GM21360 (cell line): Measurements from ENCODE around the gene IGFBP7.

Experiments
- ATAC-seq: cut with Tn5 transposase; IDR thresholded peaks from one replicate; pipeline ENCODE4 v1.9.1; 2021; ENCODE audit warnings: mild to moderate bottlenecking, moderate library complexity; ENCODE audit not compliant: unreplicated experiment

IGFBP7 gene, protein sequence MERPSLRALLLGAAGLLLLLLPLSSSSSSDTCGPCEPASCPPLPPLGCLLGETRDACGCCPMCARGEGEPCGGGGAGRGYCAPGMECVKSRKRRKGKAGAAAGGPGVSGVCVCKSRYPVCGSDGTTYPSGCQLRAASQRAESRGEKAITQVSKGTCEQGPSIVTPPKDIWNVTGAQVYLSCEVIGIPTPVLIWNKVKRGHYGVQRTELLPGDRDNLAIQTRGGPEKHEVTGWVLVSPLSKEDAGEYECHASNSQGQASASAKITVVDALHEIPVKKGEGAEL

DNA sequence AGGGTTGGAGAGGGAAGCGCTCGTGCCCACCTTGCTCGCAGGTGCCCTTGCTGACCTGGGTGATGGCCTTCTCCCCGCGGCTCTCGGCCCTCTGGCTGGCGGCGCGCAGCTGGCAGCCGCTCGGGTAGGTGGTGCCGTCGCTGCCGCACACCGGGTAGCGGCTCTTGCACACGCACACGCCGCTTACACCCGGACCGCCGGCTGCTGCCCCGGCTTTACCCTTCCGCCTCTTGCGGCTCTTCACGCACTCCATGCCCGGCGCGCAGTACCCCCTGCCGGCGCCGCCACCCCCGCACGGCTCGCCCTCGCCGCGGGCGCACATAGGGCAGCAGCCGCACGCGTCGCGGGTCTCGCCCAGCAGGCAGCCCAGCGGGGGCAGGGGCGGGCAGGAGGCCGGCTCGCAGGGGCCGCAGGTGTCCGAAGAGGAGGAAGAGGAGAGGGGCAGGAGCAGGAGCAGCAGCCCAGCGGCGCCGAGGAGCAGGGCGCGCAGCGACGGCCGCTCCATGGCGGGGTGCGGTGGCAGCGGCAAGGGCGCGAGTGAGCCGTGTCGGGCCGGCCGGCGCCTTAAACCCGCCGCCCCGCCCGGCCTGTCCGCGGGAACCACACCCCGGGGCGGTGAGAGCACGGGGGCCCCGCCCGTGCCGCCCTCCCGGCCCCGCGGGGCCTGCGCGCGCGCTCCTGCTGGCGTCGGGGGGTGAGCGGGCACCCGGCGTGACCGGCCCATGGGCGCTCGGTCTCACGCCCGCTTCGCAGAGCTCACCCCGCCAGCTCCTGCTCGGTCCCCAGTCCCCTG, at the start of gene IGFBP7:
Gene IGFBP7, minus strand, starts transcription at position 539 of the 793 bp plus-strand sequence. Its CDS starts 34 bp downstream, at position 505.
- no peak for ATAC-seq

DNA sequence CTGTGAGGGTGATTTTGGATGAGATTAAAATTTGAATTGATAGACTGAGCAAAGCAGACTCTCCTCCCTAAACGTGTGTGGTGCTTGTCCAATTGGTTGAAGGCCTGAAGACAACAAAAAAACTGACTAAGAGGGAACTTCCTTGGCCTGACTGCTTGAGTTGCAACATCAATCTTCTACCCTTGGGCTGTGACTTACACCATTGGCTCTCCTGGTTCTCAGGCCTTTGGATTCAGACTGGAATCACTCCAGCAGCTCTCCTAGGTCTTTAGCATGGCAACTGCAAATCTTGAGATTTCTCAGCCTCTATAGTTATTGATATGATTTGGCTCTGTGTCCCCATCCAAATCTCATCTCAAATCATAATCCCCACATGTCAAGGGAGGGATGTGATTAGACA, 49.7 kb upstream of the IGFBP7 start:
- ATAC-seq, result no peak

DNA sequence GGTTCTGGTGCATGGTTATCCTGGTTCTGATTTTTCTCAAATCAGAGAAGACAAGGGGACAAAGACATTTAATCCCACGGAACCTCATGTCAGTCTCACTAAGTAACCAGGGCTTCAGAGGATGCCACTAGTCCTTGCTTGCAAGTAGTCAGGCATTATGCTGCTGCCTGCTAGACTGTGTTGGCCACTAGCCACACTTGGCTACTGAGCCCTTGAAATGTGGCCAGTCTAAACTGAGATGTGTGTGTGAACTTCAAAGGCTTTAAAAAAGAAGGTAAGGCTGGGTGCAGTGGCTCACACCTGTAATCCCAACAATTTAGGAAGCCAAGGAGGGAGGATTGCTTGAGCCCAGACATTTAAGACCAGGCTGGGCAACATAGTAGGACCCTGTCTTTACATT, 48.6 kb upstream of the IGFBP7 start:
- no peak for ATAC-seq

DNA sequence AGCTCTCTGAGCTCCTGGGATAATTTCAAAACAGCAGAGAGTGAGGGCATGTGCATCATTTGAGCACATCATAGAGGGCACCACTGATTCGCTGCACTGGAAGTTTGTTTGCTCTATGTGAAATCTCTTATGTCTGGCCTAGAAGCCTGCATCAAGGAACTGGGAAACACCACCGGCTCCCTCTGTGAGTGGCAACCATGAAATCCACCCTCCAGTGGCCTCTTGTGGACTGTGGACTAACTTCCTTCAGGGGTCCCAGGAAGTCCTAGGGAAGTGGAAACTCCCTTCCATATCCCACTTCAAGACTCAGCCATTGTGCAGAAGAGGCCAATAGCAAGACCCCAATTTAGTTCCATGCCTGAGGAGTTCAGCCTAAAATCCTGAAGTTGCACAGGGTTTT, 48.0 kb upstream of the IGFBP7 start:
- ATAC-seq, result no peak

DNA sequence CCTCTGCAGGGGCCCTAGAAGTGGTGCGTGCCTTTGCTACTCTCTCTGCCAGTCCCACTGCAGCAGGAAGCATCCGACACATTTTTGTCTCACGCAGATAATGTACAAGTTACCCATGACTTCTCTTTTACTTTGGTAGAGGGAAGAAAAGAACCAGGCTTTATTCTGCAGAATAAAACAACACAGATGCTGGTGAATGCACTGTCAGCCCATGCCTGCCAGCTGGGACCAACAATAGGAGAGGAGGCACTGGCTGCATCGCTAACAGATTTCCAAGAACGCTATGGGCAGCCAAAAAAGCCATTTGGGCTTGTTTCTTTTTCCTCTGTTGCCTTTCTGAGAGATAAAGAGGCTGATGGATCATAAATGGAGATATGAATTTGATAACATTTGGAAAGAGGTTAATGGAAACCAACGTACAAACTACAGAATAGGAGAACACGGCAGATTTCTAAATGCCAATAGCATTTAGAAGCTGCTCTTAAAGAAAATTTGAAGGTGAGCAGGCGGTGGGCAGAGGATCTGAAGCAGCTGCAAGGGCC, 47.5 kb upstream of the IGFBP7 start:
- ATAC-seq, result no peak

DNA sequence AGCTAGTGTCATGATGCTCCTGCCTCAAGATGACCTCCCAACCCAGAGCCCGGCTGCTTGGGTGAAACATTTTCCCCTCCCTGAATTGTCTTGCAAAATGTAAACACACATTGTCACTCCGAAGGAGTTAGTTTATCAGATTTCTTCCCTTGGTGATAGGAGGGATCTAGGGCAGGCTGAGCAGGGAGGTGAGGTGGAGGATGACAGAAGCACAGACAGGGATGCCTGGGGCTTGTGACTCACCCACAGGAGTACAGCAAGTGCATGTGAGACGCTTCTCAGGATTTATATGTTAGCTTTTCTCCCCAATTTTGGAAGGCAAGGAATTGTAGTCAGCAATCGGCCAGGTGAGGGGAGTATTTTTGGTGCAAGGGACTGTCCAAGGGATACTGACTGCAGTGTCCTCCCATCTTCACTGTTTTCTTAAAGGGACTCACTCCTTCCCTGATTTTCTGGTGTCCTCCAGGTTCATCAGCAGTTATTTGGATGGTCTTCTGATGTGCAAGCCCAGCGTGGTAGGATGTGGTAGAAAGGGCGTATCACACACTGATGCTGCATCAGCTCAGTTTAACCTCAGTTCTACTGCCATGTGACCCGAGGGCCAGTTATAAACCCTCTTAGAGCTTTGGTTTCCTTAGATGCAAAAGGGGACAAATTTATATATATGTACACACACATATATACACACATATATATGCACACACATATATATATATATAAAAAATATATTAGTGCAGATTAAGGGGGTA, 46.2 kb upstream of the IGFBP7 start:
- ATAC-seq, result no peak

DNA sequence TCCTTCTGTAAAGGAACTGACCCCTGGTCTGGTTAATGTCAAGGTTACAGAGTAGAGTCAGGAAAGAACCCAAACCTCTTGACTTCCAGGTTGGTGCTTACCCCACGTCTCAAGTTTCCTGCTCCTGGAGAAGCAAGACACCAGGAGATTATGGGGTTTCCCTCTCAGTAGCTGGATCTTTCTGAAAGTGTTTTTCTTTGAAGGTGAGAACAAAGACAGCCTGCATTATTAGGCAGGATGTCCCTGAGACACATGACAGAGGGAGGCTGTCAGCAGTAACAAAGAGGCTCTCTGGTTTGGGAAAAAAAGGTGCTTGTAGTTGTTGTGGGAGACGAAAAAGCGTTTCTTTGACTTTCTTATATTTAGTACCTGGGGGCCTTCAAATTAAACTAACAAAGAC, 44.7 kb upstream of the IGFBP7 start:
- no peak for ATAC-seq

DNA sequence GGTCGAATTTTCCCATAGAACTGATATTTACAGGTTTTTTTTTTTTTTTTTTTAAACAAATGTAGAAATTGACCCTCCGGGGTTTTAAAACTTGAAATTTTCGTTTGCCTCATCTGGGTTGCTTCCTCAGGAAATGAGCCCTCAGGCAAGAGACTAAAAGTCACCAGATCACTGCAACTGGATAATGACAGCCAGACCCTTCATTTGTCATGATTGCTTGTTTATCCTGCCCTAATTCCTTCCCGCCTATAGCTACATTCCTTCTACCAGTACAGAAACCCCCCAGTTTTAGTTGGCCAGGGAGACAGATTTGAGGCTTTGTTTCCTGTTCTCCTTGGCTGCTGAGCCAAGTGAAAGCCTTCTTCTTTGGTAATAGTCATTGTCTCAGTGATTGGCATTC, 44.0 kb upstream of the IGFBP7 start:
- ATAC-seq, result no peak

DNA sequence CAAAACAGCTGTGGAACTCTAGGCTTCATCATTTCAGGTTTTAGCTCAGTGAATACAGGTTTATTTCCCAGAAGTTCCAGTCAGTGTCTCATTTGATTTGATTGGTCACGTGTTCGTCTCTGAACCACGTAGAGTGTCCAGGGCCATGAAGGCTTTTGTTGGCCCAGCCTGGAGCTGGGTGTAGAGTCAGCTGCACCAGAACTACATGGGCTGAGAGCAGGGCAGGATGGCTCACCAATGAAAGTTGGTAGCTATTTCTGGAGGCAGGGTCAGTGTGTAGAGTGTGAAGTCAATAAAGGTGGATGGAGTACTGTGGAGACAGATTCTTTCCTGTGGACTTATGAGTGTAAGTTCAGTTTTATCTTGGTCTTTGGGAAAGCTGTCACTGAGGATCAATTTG, 43.0 kb upstream of the IGFBP7 start:
- ATAC-seq, result no peak

DNA sequence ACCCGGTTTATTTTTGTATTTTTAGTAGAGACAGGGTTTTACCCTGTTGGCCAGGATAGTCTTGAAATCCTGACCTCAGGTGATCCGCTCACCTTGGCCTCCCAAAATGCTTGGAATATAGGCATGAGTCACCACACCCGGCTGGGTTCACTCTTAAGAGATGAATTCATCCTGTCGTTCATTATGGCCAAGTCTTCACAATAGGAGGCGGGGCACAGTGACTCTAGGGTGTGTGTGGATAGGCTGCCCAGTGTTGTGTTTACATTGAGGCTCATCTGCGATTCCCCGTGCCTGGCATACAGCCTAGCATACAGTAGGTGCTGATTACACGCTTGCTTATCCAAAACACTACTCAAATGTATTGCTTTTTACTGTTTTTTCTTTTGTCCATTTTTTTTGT, 41.3 kb upstream of the IGFBP7 start:
- no peak for ATAC-seq

DNA sequence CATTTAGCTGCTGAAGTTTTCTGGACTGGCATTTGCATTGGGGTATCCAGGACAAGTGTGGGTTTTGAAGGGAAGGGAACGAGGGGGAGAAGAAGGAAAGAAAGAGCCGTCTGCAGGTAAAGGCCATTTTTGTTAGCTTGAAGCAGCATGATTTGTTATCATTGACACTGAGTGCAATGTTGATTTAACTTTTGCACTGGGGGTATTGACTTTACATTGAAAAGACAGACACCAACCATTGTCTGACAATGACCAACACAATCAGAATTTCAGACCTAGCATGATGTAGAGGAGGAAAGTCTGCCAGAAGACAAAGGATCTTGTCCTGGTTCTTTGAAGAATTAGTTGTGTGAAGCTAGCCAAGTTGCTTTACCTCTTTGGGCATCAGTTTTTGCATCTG, 39.6 kb upstream of the IGFBP7 start:
- ATAC-seq, result no peak

DNA sequence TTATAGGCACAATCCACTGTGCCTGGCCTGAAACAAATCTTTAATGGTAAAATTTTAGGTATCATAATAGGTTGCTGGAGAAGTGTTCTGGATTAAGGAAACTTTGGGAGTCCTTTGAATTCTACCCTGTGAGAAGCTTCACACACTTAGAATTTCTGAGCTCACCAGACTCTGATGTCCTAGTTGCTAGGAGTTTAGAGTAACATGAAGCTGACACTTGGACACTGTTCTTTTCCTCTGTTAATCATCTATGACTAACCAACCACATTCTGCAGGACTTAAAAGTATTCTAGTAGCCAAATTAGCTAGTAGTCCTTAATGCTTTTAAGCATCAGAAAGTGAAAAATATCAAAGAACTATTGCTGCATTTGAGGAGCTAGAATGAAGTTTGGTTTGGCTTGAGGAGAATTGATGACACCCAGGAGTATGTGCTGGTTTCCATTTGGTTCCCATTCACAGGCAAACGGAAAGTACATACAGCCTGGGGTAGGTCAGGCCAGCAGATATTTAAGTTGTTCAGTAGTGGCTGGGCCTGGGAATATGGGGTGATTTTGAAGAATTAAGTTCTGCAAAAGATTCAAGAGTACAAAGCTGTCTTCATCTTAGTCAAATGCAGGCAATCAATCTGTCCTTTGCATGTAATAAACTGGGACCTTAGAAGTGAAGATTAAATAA, 38.8 kb upstream of the IGFBP7 start:
- ATAC-seq, result no peak

DNA sequence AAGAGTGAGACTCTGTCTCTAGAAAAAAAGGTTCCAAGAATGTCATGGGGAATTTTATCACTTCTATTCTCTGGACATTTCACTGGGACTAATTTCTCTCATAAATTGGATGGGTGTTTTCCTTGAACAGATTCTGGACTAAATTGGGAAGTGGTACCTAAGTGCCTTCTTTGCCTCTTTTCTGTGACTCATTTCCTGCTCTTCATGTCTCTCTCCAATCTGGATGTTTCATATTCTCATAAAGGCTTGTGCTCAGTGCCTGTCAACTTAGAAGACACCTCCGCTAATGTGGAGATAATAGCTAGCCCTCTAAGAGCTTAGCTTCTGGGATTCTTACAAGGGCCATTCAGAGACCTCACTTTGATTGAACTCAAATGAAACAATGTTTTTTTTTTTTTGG, 38.0 kb upstream of the IGFBP7 start:
- ATAC-seq, result no peak

DNA sequence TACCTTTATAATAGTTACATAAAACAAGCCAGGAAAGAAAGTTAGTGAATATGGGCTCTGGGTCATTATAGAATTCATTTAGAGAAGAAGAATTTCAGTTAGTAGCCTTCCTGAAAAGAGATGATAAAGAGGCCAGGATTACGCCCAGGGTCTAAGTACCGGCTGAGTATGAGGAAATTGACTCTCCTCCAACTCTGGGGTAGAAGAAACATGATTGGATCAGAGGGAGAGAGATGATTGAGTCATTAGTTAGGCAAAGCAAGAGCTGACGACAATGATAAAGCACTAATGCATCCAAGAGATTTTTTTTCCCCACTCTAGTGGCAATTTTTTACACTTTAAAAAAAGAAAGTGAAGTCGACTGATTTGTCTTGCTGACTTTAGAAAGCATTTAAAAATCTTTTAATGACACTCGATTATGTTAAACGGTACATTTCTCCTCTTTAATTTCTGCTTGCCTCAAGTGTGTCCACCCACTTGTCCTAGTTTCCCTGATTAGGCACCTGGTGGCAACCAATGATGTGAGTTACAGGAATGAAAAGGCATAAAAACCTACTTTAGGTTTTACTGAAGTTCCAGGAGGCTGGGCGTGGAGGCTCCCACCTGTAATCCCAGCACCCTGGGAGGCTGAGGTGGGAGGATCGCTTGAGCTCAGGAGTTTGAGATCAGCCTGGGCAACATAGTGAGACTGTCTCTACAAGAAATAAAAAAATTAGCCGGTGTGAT, 37.3 kb upstream of the IGFBP7 start:
- ATAC-seq, result no peak

DNA sequence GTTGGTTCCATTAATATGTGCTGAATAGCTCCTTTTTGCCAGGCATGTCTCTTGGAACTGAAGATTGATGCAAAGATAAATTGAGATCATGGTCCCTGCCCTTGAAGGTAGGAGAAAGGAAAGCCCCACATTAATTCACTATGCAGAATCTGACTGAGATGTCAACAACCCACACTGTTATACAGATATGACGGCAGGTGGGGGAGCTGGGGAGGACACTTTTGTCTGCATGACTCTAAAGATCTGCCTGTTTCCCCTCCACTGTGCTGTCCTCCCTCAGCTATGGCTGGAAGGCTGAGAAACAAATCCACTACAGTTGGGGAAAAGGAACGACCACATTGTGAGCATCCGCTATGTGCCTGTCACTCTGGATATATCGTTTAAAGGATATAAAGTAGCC, 36.3 kb upstream of the IGFBP7 start:
- no peak for ATAC-seq

DNA sequence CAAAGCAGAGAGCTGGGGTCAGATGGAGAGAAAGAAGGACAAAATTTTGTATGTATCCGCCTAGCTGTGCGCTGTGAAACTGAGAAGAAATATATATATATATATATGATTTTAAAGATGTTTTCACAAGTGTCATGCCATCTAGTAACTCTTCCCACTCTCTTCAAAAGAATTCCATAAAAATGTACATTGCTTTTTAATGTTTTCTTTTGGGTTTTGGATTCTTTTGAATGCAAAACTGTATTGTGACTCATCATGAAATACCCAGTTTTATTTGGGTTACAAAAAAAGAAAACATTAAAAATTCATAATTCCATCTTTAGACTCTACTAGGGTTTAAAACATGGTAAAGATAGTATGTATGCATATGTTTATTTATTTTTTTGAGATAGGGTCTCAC, 34.3 kb upstream of the IGFBP7 start:
- ATAC-seq, result no peak

DNA sequence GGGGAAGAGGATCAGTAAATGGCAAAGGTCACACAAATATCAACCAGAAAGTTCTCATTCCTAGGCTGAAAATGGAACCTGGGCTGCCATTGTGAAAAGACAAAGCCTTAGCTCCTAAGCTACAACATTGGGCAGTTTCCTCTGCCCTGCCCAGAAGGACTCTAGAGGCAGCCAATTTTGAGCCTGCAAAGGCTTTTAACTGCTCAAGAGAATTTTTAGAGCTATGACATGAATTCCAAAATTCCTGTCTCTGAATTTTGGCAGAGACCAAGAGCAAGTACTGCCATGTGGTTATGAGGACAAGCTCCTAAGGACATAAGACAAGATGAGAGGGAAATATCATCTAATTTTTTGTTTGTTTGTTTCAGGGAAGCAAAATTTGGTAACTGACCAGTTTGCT, 29.6 kb upstream of the IGFBP7 start:
- no peak for ATAC-seq

DNA sequence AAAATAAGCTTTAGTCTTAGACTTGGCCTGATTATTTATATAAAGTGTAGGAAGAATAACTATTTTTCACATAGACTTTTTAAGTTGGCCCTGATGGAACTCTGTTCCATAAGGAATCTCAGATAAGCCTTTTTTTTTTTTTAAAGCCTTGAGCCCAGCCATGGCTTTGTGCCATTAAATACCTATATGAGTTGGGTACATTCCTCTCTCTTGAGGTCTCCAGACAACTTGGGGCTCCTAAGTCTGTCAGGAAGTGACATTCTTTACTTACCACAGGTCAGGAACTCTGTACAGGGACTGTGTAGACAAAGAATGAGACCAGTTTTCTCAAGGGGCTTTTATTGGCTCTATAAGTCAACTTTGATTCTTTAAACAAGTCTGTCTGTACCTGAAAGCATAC, 27.1 kb upstream of the IGFBP7 start:
- no peak for ATAC-seq

DNA sequence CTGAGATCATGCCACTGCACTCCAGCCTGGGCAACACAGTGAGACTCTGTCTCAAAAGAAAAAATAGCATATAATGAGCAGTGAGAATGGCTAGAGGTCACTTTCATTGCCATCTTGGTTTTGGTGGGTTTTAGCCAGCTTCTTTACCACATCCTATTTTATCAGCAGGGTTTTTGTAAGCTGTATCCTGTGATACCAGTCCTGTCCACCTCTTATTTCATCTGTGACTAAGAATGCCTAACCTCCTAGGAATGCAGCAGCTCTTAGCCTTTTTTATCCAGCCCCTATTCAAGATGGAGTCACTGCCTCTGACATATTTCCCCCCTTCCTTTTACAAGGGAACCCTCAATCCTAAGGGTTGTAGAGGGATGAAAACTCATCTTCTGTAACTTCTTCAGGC, 26.1 kb upstream of the IGFBP7 start:
- ATAC-seq, result no peak

DNA sequence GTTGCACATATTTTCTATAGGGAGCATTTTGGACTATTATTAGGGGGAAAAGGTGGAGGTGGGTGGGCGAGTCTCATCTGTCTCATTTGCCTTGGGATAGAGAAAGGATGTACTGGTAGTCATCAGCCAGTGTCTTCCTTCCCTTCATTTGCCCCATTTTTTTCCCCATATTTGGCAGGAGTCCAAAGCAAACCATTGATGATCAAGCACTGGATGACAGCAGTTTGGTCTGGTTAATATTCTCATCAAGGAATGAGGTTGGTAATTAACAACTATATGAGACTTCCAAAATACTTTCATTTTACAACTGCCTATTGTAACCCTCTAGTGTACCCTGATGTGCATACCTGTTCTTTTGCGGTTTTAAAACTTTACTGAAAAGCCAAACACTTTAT, 22.6 kb upstream of the IGFBP7 start:
- ATAC-seq, result no peak
